Jurkat, Clone E6-1 (cell line): ENCODE data around the gene SRC.
A peak's percentile ranks its signal among the peaks of the same experiment; 100 is the strongest.

Experiments
- DNase-seq: peaks from one replicate; pipeline ENCODE4 v3.0.0-alpha.2; 2011; ENCODE audit warnings: low read depth, low spot score
- H3K4me3 ChIP-seq: 2 replicates; pipeline ENCODE4 v1.5.1; 2011; ENCODE audit warnings: mild to moderate bottlenecking, low read length, control low read depth, moderate library complexity

SRC gene

DNA sequence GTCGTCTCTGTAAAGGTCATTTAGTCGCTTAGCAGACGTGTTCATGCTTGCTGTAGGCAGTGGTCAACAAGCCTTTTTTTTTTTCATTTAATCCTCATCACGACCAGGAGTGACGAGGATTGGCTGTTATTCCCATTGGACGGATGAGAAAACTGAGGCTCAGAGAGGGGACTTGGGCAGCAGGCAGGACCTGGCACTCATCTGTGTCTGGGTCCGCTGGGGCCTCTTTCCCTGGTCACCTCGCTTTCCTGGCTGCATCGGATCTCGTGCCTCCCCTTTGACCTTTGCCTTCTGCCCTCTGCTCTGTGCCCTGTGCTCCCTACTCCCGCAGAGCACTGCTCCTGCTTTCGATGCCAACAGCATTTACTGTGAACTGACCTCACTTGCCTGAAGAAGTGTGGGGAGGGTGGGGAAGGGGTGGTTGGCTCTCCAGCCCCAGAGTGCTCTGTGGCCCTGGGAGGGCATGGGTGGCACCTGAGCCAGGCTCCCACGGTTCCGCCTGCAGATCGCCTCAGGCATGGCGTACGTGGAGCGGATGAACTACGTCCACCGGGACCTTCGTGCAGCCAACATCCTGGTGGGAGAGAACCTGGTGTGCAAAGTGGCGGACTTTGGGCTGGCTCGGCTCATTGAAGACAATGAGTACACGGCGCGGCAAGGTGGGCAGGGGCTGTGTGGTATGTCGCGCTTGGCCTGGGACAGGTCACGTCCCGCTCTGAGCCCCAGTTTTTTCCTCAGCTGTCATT lies 56.2 kb downstream of the SRC start:
- DNase-seq = no peak
- no peak overlapping the region for H3K4me3 ChIP-seq

DNA sequence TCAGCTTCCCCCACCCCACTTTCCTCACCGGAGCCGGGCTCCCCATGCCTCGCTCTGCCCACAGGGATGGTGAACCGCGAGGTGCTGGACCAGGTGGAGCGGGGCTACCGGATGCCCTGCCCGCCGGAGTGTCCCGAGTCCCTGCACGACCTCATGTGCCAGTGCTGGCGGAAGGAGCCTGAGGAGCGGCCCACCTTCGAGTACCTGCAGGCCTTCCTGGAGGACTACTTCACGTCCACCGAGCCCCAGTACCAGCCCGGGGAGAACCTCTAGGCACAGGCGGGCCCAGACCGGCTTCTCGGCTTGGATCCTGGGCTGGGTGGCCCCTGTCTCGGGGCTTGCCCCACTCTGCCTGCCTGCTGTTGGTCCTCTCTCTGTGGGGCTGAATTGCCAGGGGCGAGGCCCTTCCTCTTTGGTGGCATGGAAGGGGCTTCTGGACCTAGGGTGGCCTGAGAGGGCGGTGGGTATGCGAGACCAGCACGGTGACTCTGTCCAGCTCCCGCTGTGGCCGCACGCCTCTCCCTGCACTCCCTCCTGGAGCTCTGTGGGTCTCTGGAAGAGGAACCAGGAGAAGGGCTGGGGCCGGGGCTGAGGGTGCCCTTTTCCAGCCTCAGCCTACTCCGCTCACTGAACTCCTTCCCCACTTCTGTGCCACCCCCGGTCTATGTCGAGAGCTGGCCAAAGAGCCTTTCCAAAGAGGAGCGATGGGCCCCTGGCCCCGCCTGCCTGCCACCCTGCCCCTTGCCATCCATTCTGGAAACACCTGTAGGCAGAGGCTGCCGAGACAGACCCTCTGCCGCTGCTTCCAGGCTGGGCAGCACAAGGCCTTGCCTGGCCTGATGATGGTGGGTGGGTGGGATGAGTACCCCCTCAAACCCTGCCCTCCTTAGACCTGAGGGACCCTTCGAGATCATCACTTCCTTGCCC lies 57.4 kb downstream of the SRC start:
- DNase-seq = no peak
- H3K4me3 ChIP-seq = no peak overlapping the region

DNA sequence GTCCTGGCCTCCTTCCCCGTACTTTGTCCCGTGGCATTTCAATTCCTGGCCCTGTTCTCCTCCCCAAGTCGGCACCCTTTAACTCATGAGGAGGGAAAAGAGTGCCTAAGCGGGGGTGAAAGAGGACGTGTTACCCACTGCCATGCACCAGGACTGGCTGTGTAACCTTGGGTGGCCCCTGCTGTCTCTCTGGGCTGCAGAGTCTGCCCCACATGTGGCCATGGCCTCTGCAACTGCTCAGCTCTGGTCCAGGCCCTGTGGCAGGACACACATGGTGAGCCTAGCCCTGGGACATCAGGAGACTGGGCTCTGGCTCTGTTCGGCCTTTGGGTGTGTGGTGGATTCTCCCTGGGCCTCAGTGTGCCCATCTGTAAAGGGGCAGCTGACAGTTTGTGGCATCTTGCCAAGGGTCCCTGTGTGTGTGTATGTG lies 58.5 kb downstream of the SRC start:
- H3K4me3 ChIP-seq = no peak overlapping the region
- no peak for DNase-seq

DNA sequence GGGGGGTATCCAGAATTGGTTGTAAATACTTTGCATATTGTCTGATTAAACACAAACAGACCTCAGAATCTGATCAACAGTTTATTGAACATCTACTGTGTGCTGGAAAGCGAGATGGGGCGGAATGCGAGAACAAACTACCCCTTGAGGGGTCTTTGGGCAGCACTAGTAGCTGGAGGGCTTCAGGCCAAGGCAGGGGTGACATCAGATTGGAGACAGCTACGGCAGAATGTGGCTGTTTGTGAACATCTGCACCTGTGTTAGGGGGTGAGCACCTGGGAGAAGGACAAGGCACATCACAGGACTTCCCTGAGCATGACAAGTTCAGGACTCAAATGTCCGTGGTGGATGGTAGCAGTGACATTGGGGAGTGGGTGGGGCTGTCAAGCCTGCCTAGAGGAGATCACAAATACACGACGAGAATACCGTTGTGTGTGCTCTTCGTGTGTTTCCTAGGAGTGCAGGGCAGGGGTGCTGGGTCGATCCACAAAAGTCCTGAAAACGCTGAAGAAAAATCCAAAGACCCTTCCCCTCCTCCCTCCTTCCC lies 59.5 kb downstream of the SRC start:
- no peak for DNase-seq
- H3K4me3 ChIP-seq = no peak overlapping the region

DNA sequence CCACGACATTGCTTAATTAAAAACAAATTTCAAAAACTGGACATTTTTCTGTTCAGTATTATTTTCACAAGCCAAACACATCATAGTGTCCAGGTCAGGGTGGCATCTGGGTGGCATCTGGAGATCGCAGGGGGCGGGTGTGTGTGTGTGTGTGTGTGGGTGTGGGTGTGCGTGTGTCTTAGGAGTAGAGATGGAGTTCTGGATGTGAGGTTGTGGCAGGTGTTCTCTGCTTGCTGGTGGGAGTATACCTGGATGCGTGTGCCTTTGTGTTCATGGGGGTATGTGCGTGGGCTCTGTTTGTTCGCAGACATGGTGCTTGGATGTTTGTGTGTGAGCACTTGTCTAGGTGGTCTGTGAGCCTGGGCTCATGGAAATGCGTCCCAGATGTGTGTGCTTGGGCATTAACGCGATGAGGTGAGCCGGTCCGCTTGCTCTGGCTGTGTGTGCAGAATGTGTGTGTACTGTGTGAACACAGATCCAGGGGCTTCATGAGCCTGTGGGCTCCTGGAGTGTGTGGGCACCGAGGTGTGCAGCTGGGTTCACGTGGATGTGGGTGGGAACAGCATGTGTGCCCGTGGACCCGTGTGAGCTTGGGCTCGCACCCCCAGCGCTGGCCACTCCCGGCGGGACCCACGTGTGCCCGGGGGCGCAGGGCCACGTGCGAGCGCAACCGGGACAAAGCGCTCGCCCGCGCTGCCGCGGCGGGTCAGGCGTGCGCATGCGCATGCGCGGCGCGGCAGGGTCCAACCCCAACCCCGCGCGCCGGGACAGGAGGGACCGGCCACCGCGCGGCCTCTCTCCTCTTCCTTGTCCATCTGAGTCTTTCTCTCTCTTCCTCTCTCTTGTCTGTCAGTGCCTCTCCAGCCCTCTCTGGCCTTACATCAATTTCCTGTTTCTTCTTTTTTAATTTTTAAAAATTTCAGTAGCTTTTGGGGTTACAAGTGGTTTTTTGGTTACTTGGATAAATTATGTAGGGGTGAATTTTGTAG lies 60.4 kb downstream of the SRC start:
- peak; percentile 39 for DNase-seq
- peak overlapping the region; percentile 49 for H3K4me3 ChIP-seq

DNA sequence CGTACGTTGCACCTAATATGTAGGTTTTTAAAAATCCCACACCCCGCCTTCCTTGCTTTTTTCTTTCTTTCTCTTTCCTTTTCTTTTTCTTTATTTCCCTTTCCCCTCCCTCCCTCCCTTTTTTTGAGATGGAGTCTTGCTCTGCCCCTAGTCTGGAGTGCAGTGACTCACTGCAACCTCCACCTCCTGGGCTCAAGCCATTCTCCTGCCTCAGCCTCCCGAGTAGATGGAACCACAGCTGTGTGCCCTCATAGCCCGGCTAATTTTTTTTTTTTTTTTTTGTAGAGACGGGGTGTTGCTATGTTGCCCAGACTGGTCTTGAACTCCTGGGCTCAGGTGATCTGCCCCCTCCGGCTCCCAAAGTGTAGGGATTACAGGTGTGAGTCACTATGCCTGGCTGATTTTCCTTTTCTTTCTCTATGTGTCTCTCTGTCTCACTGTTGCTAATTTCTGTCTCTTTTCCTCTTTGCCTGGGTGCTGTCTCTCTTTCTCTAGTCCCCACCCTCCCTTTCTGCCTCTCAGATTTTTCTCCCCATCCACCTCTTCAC lies 61.2 kb downstream of the SRC start:
- peak overlapping the region; percentile 49 for H3K4me3 ChIP-seq
- DNase-seq = no peak

DNA sequence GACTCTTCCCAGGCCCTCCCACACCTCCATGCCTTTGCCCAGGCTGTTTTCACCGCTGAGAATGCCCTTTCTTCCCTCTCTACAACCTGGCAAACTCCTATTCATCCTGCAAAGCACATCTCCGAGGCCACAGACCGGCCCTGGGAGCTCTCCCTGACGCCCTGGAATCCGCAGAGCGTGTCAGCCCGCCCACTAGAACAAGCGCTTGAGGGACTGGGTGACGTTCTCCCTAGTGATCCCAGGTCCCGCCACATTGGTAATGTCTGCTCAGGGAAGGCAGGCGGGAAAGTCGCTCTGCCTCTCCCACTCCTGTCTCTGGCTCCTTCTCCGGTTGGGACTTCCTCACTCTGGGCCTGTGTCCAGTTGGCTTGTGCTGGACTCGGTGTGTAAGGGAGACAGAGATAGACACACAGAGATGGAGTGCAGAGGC lies 61.6 kb downstream of the SRC start:
- DNase-seq = no peak

DNA sequence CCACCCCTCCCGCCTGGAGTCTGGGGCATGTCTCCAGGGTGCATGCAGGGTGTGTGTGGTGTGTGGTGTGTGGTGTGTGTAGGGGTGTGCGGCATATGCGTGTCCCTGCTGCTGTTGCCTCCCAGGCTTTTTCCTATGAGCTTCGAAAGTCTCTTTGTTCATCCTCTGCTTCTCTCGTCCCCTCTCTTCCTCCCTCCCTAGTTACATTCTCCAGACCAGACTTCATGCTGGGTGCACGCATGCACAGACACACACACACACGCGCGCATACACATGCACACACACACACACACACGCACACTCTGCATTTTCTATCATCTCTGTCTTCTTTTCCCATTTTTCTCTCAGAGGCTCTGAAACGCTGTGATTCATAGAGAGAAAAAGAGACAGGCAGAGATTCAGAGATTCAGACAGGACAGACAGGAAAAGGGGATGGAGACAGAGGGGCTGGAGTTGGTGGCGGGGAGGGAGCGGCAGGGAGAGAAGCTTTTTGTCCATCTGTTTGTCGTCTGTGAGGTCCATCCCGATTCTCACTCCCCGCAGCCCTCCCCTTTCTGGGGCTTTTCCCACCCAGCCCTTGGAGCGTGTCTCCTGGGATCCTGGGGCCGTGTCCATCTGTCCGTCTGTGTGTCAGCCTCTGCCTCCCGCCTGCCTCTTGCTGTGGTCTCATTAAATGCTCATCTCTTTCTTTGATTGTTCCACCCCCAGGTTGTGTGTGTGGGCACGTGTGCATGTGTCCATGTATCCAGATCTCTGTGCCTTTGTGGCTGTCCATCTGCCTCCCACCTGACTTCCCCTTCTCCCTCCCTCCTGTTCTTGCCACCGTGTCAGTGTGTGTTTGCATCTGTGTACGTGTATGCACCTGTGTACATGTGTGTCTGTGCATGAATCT lies 62.6 kb downstream of the SRC start:
- no peak for DNase-seq
- H3K4me3 ChIP-seq = no peak overlapping the region

More for the DNA sequence above, 61.6 kb downstream of the SRC start:
- no peak overlapping the region for H3K4me3 ChIP-seq

DNA sequence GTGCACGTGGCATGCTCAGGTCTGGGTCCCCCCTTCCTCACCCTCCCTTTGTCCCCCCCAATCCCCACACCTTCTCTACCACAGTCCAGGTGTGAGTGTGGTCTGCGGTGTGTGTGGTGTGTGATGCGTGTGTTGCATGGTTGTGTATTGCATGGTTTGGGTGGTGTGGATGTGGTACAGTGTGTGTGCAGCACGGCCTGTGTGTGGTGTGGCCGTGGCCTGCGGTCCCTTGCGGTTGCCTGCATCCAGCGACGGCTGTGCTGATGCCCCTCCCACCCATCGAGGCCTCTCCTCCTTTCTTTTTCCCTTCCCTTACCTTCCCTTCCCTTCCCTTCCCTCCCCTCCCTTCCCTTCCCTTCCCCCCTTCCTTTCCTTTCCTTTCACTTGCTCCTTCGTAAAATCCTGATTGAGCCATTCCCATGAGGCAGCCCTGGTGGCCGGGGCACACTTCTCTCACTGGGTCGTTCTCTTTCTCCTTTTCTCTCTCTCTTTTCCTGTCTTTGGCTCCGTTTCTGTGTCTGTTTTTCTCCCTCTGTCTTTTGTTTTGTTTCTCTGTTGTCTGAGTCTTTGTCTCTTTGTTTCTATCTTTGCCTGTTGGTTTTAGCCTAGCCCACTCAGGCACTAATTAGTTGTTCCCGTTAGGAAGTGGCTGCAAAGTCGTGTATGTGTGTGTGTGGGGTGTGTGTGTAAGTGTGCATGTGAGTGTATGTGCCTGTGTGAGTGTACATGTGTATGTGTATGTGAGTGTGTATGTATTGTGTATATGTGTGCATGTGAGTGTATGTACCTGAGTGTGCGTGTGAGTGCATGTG lies 65.7 kb downstream of the SRC start:
- DNase-seq = peak; percentile 73
- H3K4me3 ChIP-seq = peak overlapping the region; percentile 23

DNA sequence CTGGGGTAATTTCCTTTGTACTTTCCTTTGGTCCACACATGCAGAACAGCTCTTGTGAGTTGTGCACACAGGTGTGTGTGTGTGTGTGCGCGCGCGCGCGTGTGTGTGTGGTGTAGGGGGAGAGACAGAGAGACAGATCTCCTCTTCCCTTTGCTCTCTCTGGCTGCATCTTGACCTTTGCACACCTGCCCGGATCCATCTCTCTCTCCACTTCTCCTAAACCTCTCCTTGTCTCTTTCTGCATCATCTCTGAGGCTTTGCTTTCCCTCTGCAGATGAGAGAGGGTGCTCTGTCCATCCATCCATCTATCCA lies 67.0 kb downstream of the SRC start:
- DNase-seq = no peak

DNA sequence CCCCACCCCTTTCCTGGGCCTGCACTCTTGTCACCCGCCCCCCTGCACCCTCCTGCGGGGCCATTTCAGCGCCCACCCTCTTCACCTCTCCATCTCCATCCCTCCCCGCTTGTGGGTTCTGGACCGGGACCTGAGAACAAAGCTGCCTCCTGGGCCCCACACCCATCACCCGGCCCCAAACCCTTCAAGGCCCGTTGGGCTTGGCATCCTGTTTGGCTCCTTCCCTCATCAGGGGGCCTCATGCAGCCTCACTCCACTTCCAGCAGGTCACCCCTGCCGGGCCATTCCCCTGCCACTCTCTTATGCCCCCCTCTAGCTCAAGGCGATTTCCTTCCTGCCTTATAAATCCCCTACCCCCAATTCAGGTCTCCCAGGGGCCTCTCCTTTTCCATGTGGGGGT lies 67.4 kb downstream of the SRC start:
- DNase-seq = no peak
- H3K4me3 ChIP-seq = no peak overlapping the region

More for the DNA sequence above, 67.0 kb downstream of the SRC start:
- no peak overlapping the region for H3K4me3 ChIP-seq

DNA sequence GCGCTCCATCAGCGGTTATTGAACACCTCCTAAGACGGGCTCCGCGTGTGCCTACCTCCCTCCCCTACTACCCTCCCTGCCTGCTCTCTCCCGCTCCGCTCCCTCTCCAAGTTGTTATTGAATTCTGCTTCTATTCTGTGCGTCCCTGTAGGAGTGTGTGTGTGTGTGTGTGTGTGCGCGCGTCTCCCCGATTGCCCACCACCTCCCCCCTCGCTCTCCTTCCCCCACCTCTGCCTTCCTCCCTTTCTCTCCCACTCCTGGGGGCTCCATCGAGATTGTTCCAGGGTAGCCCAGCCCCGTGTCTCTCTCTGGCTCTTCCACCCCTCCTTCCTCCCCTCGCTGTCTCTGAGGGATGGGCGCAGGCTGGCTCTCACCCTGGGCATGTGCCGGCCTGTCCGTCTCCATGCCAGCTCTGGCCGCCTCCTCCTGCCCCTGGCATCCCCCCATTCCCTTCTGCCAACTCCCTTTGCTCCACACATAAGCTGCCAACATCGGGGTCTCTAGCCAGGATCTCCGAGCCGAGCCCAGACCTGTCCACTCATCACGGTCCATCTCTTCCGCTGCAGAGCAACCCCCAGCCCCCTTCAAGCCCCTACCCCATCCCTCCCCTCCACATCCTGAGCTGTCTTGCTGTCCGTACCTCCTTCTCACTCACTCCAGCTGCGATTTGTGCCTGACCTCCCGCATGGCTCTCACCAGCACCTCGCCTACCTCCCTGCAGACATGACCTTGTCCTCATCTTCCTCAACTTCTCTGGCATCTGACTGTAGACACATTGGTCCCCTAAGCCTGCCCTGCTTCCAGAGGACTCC lies 68.5 kb downstream of the SRC start:
- H3K4me3 ChIP-seq = no peak overlapping the region
- no peak for DNase-seq

DNA sequence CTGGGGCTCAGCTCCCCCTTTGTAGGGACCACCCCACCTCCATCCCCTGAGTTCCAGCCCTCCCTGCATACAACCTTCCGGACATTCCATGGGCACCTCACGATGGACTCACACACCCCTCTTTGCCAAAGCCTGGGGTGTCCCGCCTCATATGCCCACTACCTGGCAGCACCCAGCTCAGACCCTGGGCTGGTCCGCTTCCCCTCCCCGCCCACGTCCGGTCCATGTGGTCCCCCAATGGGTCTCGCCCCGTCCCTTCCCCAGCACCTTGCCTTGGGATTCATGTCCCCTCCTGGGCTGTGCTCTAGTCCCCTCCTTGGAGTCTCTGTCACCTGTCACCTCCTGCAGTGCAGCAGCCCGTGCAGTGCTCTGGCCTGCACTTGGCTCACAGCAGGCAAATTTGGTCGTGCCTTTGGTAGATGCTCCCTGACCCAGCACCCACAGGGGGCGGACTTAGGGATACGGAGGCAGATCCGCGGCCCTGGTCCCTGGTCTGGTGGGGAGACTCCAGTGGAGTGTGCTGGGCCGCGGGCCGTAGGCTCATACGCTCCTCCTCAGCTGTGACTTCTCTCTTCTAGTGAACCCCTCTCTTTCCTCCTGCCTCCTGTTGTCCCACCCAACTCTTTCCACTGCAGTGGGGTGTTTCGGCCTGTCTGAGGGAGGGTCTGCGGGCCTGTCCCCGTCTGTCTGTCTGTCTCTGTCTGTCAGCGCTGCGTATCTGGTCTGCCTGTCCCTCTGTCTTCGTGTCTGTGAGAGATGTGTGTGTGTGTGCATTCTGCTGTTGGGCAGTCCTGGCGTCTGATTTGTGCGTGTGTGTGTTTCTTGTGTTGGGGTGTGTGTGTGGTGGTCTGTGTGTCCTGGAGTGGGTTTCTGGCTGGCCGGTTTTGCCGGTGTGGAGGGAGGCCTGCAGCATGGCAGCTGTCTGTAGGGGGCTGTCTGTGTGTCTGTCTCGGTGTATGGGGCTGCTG lies 69.5 kb downstream of the SRC start:
- H3K4me3 ChIP-seq = no peak overlapping the region
- DNase-seq = no peak

DNA sequence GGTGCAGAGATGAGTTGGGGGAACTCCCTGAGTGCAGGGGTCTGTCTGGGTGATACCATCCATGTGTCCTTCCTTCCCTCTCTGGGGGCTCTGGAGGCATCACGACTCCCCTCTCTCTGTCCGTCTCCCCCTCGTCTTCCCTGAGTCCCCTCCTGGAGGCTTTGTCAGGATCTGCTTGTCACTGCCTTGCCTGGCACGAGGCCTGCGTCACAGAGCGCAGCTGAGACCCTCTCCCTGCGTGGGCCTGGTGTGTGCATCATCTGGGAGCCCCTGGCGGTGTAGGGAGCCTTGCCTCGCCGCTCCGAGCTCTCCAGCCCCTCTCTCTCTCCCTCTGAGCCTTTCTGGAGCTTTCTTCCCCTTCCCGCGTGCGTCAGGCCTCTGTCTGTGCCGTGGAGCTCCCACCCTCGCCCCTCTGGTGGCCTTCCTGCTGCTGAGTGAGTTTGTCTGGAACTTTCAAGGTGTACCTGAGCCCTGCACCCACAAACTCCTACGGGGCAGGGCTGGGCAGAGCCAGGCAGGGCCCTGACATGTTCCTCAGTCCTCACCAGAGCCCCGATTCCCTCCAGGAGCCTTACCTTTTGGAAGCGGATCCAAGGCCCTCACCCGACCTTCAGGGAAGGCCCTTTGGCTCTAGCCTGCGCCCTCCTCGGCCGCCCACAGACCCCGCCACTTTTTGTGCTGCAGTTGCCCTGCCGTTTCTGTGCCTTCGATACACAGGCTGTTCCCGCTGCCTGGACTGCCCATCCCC lies 70.3 kb downstream of the SRC start:
- no peak overlapping the region for H3K4me3 ChIP-seq
- no peak for DNase-seq
